ENCODE measurements around the gene NUTF2.

Gene NUTF2

DNA sequence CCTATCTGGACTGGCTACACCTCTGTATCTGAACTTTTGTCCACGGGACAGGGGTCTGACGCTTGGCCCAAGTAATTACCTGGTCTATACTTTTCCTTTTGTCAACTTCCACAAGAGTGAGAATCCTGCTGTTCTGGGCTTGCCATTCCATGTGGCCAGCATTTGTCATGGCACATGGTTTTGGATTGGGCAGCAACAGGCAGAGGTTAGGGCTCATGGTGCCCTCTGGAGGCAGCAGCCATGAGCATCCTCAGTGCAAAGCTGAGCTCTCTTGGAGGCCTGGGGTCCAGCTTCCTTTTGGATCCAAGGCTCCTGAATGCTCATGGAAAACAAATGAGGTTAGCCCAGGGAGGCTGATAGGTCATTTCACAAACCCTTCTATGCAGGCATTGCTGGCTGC is 18.6 kb downstream of the NUTF2 start:
- no peak for DNase-seq

GRCh38 chr16:67868290-67868689 is 21.6 kb downstream of the NUTF2 start:
- DNase-seq, result no peak

DNA sequence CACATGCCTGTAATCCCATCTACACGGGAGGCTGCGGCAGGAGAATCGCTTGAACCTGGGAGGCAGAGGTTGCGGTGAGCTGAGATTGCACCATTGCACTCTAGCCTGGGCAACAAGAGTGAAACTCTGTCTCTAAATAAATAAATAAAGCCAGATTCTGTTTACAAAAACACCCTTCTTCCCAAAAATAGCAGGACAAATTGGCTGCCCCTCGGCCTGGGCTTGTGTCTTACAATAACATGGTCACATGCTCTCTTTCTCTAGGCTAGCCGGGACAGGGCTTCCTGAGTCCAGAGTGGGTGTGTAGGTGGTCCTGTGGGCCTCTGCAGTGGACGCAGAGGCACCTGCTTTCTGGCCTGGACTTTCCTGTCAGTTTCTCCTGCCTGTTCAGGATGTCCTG is 22.9 kb downstream of the NUTF2 start:
- no peak for DNase-seq

- DNase-seq, result no peak
Measured at GRCh38 chr16:67871256-67871655, 24.5 kb downstream of the NUTF2 start.

GRCh38 chr16:67872131-67872630 is 25.4 kb downstream of the NUTF2 start:
- DNase-seq, result no peak

DNA sequence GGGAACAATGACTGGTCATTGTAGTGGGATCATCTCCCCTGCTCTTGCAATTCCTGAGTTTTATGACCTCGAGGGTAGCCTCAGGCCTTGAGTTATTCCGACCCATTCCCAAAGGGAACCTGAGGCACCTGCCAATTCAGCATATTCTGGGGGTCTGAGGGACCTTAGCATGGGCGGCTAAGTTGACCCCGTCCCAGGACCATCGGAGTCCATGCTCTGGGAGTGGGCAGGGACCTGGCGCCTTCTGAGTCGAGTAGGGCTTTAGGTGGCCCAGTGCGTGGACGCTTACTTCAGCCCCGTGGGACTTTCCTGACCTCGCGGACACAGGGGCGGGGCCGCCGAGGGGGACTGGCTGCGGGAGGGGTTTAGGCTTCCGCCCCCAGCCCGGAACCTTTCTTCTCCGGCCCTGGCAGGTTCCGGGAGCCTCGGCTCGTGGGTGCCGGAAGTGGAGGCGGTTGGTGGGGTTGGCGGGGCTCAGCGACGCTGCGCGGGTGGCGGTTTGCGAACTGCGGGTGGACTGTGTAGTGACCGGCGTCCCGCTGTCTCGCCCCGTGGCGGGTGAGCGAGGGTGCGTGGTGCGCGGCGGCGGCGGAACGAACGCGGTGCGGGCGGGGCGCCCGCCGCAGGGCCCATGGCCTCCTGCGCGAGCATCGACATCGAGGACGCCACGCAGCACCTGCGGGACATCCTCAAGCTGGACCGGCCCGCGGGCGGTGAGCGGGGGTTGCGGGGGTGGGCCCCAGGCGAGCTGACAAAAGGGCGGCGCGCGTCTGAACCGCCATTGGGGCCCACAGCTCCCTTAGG is 26.1 kb downstream of the NUTF2 start, which contains the start of gene EDC4:
Gene EDC4 (plus strand): TSS at position 422 of the 804 bp plus-strand sequence. CDS start 210 bp downstream, at position 632.
- no peak for DNase-seq

- DNase-seq, result no peak
Measured at GRCh38 chr16:67873435-67874370, 27.0 kb downstream of the NUTF2 start.

GRCh38 chr16:67874372-67874771 is 27.6 kb downstream of the NUTF2 start:
- no peak for DNase-seq

- no peak for DNase-seq
Measured at GRCh38 chr16:67877064-67877463, 30.3 kb downstream of the NUTF2 start.

- no peak for DNase-seq
Measured at GRCh38 chr16:67878232-67878631, 31.5 kb downstream of the NUTF2 start.

- DNase-seq, result no peak
Measured at GRCh38 chr16:67878846-67879245, 32.1 kb downstream of the NUTF2 start.

DNA sequence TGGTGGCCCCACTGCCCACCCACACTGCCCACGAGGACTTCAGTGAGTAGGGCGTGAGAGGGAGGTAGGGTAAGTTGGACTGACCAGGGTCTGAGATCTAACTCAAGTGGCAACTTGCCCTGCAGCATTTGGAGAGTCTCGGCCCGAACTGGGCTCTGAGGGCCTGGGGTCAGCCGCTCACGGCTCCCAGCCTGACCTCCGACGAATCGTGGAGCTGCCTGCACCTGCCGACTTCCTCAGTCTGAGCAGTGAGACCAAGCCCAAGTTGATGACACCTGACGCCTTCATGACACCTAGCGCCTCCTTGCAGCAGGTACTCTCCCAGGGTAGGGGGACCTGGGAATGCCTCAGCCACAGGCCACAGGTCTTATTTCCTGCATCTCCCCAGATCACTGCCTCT is 32.7 kb downstream of the NUTF2 start:
- DNase-seq, result no peak

DNA sequence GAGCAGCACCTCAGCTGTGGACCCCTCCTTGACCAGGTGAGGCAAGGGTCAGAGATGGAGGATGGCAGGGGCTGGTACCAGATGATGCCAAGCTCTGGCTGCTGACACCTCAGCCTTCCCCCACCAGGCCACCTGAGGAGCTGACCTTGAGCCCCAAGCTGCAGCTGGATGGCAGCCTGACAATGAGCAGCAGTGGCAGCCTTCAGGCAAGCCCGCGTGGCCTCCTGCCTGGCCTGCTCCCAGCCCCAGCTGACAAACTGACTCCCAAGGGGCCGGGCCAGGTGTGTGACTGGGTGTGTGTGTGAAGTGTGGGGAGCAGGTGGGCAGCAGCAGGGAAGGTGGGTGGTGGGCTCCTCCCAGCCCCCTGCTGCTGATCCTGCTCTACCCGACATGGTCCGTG is 33.2 kb downstream of the NUTF2 start:
- DNase-seq, result no peak

DNA sequence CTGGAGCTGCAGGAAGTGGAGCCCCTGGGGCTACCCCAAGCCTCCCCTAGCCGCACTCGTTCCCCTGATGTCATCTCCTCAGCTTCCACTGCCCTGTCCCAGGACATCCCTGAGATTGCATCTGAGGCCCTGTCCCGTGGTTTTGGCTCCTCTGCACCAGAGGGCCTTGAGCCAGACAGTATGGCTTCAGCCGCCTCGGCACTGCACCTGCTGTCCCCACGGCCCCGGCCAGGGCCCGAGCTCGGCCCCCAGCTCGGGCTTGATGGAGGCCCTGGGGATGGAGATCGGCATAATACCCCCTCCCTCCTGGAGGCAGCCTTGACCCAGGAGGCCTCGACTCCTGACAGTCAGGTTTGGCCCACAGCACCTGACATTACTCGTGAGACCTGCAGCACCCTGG is 33.9 kb downstream of the NUTF2 start:
- DNase-seq, result no peak

DNA sequence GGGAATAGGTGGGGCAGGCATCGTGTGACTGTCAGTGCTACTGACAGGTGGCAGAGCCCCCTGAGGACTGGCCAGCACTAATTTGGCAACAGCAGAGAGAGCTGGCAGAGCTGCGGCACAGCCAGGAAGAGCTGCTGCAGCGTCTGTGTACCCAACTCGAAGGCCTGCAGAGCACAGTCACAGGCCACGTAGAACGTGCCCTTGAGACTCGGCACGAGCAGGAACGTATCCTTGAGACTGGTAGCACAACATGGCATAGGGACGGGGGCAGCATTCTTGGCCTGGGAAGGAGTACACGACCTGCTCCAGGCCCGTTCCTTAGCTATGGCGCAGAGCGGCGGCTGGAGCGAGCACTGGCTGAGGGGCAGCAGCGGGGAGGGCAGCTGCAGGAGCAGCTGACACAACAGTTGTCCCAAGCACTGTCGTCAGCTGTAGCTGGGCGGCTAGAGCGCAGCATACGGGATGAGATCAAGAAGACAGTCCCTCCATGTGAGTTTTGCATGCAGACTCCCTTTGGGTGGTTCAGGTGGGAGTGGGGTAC is 35.0 kb downstream of the NUTF2 start:
- DNase-seq, result no peak

GRCh38 chr16:67882374-67883145 is 35.8 kb downstream of the NUTF2 start:
- DNase-seq, result no peak

DNA sequence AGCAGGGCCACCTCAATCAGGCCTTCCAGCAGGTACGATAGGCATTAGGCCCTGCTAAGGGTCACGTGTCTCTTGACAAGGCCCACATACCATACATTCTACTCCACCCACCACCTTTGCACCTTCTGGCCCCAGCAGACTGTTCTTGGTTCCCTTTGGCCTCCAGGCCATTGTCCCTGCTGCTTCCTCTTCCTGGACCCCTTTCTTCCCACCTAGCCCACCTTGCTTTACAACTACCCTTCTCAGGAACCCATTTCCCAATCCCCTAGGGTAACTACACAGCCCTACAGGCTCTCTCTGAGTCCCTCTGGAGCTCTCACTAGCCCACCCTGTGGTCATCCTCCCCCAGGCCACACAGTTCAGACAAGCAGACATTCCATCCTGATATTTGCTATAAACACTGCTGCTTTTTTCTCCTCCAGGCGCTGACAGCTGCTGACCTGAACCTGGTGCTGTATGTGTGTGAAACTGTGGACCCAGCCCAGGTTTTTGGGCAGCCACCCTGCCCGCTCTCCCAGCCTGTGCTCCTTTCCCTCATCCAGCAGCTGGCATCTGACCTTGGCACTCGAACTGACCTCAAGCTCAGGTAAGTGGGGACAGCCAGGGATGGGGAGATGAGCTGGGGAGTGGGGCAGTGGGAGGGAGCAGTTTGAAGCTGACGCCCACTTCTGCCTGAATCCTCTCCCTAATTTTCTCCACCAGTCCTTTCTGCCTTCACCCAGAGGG is 36.6 kb downstream of the NUTF2 start:
- DNase-seq, result no peak

DNA sequence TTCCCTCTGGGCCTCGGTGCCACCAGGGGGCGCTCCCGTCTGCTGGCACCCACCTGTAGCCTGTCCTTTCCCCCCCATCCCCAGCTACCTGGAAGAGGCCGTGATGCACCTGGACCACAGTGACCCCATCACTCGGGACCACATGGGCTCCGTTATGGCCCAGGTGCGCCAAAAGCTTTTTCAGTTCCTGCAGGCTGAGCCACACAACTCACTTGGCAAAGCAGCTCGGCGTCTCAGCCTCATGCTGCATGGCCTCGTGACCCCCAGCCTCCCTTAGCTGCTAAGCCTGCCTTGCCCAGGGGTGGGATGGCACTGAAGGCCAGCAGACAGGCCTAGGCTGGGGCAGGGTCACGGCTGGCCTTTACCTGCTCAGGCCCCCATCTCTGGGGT is 37.1 kb downstream of the NUTF2 start:
- DNase-seq, result no peak

GRCh38 chr16:67884684-67885083 is 38.0 kb downstream of the NUTF2 start, which contains the start of gene NRN1L:
Gene NRN1L (plus strand): TSS chr16:67884885. CDS start chr16:67884904, 19 bp downstream.
- peak; percentile 7 for DNase-seq

DNA sequence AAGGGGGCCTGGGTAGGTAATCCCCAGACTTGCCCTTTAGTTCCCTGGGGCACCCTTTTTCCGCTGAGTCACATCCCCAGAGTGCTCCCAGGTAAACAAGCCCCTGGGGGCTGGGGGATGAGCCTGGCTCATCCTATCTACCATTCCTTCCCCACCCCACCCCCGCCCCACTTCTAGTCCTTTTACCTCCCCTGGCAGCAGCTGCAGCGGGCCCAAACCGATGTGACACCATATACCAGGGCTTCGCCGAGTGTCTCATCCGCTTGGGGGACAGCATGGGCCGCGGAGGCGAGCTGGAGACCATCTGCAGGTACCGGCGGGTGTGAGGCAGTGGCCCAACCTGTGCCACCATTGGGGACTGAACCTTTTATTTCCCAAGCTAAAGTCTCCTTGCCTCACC is 38.8 kb downstream of the NUTF2 start:
- DNase-seq, result no peak

GRCh38 chr16:67885976-67886375 is 39.2 kb downstream of the NUTF2 start:
- no peak for DNase-seq

DNA sequence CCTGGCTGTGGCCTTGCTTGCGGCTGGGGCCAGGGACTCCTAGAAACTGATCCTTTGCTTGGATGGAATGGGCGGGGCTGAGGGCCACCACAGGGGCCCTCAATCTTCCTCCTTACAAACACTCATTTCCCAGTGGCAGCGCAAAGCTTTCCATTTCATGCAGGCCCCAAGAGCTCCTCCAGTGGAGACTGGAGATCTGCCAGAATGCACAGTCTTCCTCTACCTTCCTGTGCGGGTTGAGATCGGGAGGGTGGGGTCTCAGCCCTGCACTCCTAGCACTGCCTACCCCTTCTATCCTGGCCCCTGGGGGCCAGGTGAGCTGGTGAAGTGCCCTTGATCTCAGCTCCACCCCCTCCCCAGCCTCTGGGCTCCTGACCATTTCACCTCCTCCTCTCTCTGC is 39.7 kb downstream of the NUTF2 start:
- DNase-seq, result no peak
